ENCODE data around the gene MAPRE3.
"Not testable (repeated sequence)": the region's sequence is repeated elsewhere in the genome, so short reads cannot be mapped to it uniquely, and the experiment has no call there.

MAPRE3 gene

DNA sequence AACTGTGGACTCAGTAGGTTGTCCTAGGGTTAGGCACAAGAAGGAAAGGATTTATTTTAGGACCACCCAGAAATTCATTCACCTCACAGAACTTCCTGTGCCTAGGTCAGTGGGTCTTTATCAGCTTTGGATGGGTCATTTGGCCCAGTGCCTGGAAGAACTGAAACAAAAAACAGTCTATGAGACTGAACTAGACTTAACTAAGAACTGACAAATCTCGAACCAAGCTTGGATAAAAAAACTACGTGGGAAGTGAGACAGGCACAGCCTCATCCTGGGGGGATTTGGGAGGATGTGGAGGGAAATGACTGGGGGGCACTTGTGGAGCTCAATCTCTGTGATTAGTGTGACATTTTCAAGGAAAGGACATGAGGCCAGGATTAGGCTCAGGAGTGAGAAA, 103.3 kb downstream of the MAPRE3 start:
- DNase-seq (ENCODE audit: low read depth), result no peak
- no peak overlapping the region for H3K4me3 ChIP-seq (ENCODE audit: low read length)
- TF ChIP-seq, protein P1, sequence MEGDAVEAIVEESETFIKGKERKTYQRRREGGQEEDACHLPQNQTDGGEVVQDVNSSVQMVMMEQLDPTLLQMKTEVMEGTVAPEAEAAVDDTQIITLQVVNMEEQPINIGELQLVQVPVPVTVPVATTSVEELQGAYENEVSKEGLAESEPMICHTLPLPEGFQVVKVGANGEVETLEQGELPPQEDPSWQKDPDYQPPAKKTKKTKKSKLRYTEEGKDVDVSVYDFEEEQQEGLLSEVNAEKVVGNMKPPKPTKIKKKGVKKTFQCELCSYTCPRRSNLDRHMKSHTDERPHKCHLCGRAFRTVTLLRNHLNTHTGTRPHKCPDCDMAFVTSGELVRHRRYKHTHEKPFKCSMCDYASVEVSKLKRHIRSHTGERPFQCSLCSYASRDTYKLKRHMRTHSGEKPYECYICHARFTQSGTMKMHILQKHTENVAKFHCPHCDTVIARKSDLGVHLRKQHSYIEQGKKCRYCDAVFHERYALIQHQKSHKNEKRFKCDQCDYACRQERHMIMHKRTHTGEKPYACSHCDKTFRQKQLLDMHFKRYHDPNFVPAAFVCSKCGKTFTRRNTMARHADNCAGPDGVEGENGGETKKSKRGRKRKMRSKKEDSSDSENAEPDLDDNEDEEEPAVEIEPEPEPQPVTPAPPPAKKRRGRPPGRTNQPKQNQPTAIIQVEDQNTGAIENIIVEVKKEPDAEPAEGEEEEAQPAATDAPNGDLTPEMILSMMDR (conservative IDR thresholded peaks at IDR 0.05; ENCODE audit: low read length), result no peak

DNA sequence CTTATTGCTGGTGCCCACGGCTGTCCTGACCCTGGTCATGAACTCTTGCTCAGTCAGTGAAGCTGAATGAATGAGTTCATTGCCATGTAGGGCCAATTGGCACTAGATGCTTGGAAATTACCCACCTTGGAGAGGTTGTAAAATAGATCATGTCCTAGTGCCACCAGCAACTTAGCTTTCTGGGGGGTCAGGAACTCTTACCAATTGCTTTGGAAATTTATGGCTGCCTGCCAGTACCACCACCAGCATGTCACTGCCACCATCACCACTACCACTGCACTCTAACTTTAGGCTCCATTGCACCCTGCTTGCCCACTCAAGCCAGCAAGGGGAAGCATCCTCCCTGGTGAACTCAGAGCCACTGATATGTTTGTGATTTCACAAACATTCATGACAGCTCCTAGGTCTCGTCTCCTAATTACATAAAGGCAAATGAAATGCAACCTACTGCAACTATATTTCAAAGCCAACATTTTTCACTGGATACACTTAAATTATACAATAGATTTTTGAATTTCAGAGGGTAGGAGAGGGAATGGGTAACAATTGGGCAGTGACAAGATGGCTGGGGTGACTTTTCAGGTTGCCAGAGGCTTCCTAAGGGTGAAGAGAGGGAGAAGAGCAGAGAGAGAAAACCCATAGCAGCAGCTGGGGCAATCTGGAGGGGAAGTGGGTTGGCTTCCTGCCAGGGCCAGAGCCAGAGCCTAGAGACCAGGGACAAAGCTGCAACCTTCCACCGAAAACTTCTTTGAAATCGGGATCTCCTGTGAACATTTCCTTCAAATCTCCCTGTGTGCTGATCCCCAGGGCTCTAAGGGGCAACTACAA, 104.5 kb downstream of the MAPRE3 start:
- DNase-seq (ENCODE audit: low read depth), result no peak
- TF ChIP-seq, protein P1 (conservative IDR thresholded peaks at IDR 0.05; ENCODE audit: low read length), result no peak
- H3K4me3 ChIP-seq (ENCODE audit: low read length), result no peak overlapping the region

DNA sequence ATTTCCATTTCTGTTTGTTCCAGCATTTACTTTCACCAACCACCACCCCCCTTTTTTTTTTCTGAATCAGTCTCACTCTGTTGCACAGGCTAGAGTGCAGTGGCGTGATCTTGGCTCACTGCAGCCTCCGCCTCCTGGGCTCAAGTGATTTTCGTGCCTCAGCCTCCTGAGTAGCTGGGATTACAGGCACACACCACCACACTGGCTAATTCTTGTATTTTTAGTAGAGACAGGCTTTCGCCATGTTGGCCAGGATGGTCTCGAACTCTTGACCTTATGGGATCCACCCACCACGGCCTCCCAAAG, 105.1 kb downstream of the MAPRE3 start:
- DNase-seq (ENCODE audit: low read depth); H3K4me3 ChIP-seq (ENCODE audit: low read length): not testable (repeated sequence)

DNA sequence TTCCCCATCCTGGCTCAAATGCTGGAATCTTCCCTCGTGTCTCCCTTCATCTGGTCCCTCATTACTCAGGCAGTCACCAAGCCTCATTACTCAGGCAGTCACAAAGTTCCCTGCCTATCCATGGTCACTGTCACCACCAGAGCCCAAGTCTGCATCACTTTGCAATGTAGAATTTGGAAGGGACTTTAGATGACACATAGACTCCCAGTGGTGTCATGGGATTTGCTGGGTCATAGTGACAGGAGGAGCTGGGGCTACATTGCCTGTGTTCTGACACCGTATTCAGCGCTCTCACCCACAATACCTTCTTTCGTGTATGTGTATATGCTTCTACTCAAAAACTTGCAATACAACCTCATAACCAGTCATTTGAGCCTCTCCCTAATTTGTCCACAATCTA, 105.9 kb downstream of the MAPRE3 start:
- TF ChIP-seq, protein P1 (conservative IDR thresholded peaks at IDR 0.05; ENCODE audit: low read length), result no peak
- no peak overlapping the region for H3K4me3 ChIP-seq (ENCODE audit: low read length)
- DNase-seq (ENCODE audit: low read depth), result no peak

Data from AG10803 (cell line).